ENCODE measurements around the gene MIF4GD. TPM values are rescaled to one million over a fixed set of nuclear protein-coding genes. Genes with fewer than 3 reads are reported as not detected.

The MIF4GD gene
- polyA plus RNA-seq, 1 donor = 23.2 TPM

GRCh38 chr17:75237100-75238014 lies 33.7 kb downstream of the MIF4GD start:
- peaks cover 88% of the 10 kb centered on the region for H3K36me3 ChIP-seq (ENCODE audit: control insufficient read depth, insufficient read depth, low read length)
- no peaks in the 10 kb centered on the region for H3K9me3 ChIP-seq (ENCODE audit: control insufficient read depth, low read depth, low read length)
- no CpG with 5 or more reads among the region's 12 CpGs for WGBS (ENCODE audit: insufficient coverage, low lambda C conversion rate)
- no peak overlapping the region for H3K4me3 ChIP-seq (ENCODE audit: low read length)
- H3K27me3 ChIP-seq (ENCODE audit: control insufficient read depth, insufficient read depth, low read length) = no peaks in the 10 kb centered on the region
- H3K27ac ChIP-seq (ENCODE audit: low read length) = no peak overlapping the region
- DNase-seq = no peak
- H3K4me1 ChIP-seq (ENCODE audit: control insufficient read depth, insufficient read depth, low read length) = peaks cover 41% of the 10 kb centered on the region

GRCh38 chr17:75232786-75233185 lies 38.2 kb downstream of the MIF4GD start:
- Histone ChIP-seq H3K9me3 (ENCODE audit: control insufficient read depth, low read depth, low read length) (no peaks in the 10 kb centered on the region), H3K27me3 (ENCODE audit: control insufficient read depth, insufficient read depth, low read length) (no peaks in the 10 kb centered on the region), H3K4me1 (ENCODE audit: control insufficient read depth, insufficient read depth, low read length) (peaks cover under 1% of the 10 kb centered on the region), H3K27ac (ENCODE audit: low read length) (no peak overlapping the region), H3K4me3 (ENCODE audit: low read length) (no peak overlapping the region), H3K36me3 (ENCODE audit: control insufficient read depth, insufficient read depth, low read length) (peaks cover 86% of the 10 kb centered on the region)
- no CpG with 5 or more reads among the region's 13 CpGs for WGBS (ENCODE audit: insufficient coverage, low lambda C conversion rate)
- DNase-seq = no peak

DNA sequence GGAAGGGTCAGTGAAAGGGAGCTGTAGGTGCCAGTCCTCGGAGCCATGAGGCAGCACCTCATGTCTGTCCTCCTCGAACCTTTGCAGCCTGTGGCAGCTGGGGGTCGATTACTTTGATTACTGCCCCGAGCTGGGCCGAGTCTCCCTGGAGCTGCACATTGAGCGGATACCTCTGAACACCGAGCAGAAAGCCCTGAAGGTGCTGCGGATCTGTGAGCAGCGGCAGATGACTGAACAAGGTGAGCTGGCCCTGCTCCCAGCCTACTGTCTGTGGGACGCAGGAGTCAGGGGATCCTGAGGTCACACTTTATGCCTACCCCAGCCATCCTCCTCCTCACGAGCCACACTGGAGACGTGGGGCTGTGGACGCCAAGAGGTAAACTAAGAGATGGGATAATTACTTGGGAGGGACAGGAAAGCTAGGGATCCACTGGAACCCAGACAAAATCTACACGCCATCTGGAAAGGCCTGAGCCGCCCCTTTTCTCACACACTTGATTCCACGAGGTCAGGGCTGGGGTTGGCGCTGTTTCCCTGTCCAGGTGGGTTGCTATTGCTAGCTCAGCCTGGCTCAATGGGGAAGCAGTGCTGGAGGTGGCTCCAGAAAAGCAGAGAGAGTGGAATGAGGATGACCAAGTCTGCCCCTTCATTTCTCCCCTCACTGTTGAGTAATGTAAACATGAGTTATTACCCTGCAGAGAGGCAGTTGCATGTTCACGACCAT lies 39.1 kb downstream of the MIF4GD start:
- Histone ChIP-seq H3K36me3 (ENCODE audit: control insufficient read depth, insufficient read depth, low read length) (peaks cover 81% of the 10 kb centered on the region), H3K4me3 (ENCODE audit: low read length) (no peak overlapping the region), H3K9me3 (ENCODE audit: control insufficient read depth, low read depth, low read length) (no peaks in the 10 kb centered on the region), H3K27ac (ENCODE audit: low read length) (no peak overlapping the region), H3K4me1 (ENCODE audit: control insufficient read depth, insufficient read depth, low read length) (no peaks in the 10 kb centered on the region), H3K27me3 (ENCODE audit: control insufficient read depth, insufficient read depth, low read length) (no peaks in the 10 kb centered on the region)
- no peak for DNase-seq
- WGBS (ENCODE audit: insufficient coverage, low lambda C conversion rate) = no CpG with 5 or more reads among the region's 18 CpGs

DNA sequence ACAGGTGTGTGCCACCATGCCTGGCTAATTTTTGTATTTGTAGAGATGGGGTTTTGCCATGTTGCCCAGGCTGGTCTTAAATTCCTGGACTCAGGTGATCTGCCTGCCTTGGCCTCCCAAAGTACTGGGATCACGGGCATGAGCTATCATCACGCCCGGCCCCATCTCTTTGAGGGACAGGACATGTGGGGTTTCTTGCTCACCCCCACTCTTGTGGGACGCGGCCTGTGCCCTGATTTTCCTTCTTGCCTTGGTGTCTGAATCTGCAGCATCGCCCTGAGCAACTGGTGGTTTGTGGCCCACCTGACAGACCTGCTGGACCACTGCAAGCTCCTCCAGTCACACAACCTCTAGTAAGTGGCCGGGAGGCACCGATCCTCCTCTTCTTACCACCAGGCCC lies 40.0 kb downstream of the MIF4GD start:
- 100% methylated on average over 4 of the region's 8 CpGs for WGBS (ENCODE audit: insufficient coverage, low lambda C conversion rate)
- peaks cover 81% of the 10 kb centered on the region for H3K36me3 ChIP-seq (ENCODE audit: control insufficient read depth, insufficient read depth, low read length)

GRCh38 chr17:75228847-75229246 lies 42.2 kb downstream of the MIF4GD start:
- no peak overlapping the region for H3K4me3 ChIP-seq (ENCODE audit: low read length)
- H3K4me1 ChIP-seq (ENCODE audit: control insufficient read depth, insufficient read depth, low read length) = no peaks in the 10 kb centered on the region
- no CpG with 5 or more reads among the region's 4 CpGs for WGBS (ENCODE audit: insufficient coverage, low lambda C conversion rate)
- no peaks in the 10 kb centered on the region for H3K9me3 ChIP-seq (ENCODE audit: control insufficient read depth, low read depth, low read length)
- DNase-seq = no peak
- H3K27ac ChIP-seq (ENCODE audit: low read length) = no peak overlapping the region
- H3K27me3 ChIP-seq (ENCODE audit: control insufficient read depth, insufficient read depth, low read length) = no peaks in the 10 kb centered on the region
- peaks cover 82% of the 10 kb centered on the region for H3K36me3 ChIP-seq (ENCODE audit: control insufficient read depth, insufficient read depth, low read length)

More for the DNA sequence above, 40.0 kb downstream of the MIF4GD start:
- H3K27me3 ChIP-seq (ENCODE audit: control insufficient read depth, insufficient read depth, low read length) = no peaks in the 10 kb centered on the region
- H3K4me3 ChIP-seq (ENCODE audit: low read length) = no peak overlapping the region
- H3K27ac ChIP-seq (ENCODE audit: low read length) = no peak overlapping the region
- H3K4me1 ChIP-seq (ENCODE audit: control insufficient read depth, insufficient read depth, low read length) = no peaks in the 10 kb centered on the region
- DNase-seq = no peak
- H3K9me3 ChIP-seq (ENCODE audit: control insufficient read depth, low read depth, low read length) = no peaks in the 10 kb centered on the region

- H3K4me1 ChIP-seq (ENCODE audit: control insufficient read depth, insufficient read depth, low read length) = no peaks in the 10 kb centered on the region
- H3K27me3 ChIP-seq (ENCODE audit: control insufficient read depth, insufficient read depth, low read length) = no peaks in the 10 kb centered on the region
- no CpG with 5 or more reads among the region's 2 CpGs for WGBS (ENCODE audit: insufficient coverage, low lambda C conversion rate)
- peaks cover 82% of the 10 kb centered on the region for H3K36me3 ChIP-seq (ENCODE audit: control insufficient read depth, insufficient read depth, low read length)
- H3K9me3 ChIP-seq (ENCODE audit: control insufficient read depth, low read depth, low read length) = no peaks in the 10 kb centered on the region
- DNase-seq = no peak
- H3K4me3 ChIP-seq (ENCODE audit: low read length) = no peak overlapping the region
- H3K27ac ChIP-seq (ENCODE audit: low read length) = no peak overlapping the region
These were observed 42.7 kb downstream of the MIF4GD start for GRCh38 chr17:75228305-75228704.

DNA sequence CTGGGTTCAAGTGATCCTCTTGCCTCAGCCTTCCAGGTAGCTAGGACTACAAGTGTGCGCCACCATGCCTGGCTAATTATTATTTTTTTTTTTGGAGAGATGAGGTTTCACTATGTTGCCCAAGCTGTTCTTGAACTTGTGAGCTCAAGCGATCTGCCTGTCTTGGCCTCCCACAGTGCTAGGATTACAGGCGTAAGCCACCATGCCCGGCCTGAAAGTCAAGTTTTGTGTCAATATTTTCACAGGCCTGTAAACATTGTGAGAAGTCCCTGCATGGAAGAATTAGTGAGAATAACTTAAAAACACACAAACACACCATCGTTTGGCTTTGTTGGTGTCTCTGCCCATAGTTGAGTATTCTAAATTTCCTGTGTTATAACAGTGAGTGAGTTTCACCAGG lies 43.3 kb downstream of the MIF4GD start:
- DNase-seq = no peak
- H3K4me1 ChIP-seq (ENCODE audit: control insufficient read depth, insufficient read depth, low read length) = no peaks in the 10 kb centered on the region
- no peaks in the 10 kb centered on the region for H3K27me3 ChIP-seq (ENCODE audit: control insufficient read depth, insufficient read depth, low read length)
- H3K27ac ChIP-seq (ENCODE audit: low read length) = no peak overlapping the region
- no CpG with 5 or more reads among the region's 5 CpGs for WGBS (ENCODE audit: insufficient coverage, low lambda C conversion rate)
- no peaks in the 10 kb centered on the region for H3K9me3 ChIP-seq (ENCODE audit: control insufficient read depth, low read depth, low read length)
- H3K36me3 ChIP-seq (ENCODE audit: control insufficient read depth, insufficient read depth, low read length) = peaks cover 82% of the 10 kb centered on the region
- H3K4me3 ChIP-seq (ENCODE audit: low read length) = no peak overlapping the region

- peaks cover 68% of the 10 kb centered on the region for H3K36me3 ChIP-seq (ENCODE audit: control insufficient read depth, insufficient read depth, low read length)
- WGBS (ENCODE audit: insufficient coverage, low lambda C conversion rate) = no CpG with 5 or more reads among the region's 14 CpGs
- no peaks in the 10 kb centered on the region for H3K9me3 ChIP-seq (ENCODE audit: control insufficient read depth, low read depth, low read length)
- H3K27ac ChIP-seq (ENCODE audit: low read length) = no peak overlapping the region
- no peak overlapping the region for H3K4me3 ChIP-seq (ENCODE audit: low read length)
- no peaks in the 10 kb centered on the region for H3K27me3 ChIP-seq (ENCODE audit: control insufficient read depth, insufficient read depth, low read length)
- no peak for DNase-seq
- no peaks in the 10 kb centered on the region for H3K4me1 ChIP-seq (ENCODE audit: control insufficient read depth, insufficient read depth, low read length)
These were observed 46.0 kb downstream of the MIF4GD start for GRCh38 chr17:75225016-75225415.

- no peaks in the 10 kb centered on the region for H3K9me3 ChIP-seq (ENCODE audit: control insufficient read depth, low read depth, low read length)
- peaks cover 71% of the 10 kb centered on the region for H3K36me3 ChIP-seq (ENCODE audit: control insufficient read depth, insufficient read depth, low read length)
- no peak for DNase-seq
- WGBS (ENCODE audit: insufficient coverage, low lambda C conversion rate) = no CpG with 5 or more reads among the region's 3 CpGs
- H3K27ac ChIP-seq (ENCODE audit: low read length) = no peak overlapping the region
- H3K4me1 ChIP-seq (ENCODE audit: control insufficient read depth, insufficient read depth, low read length) = no peaks in the 10 kb centered on the region
- no peak overlapping the region for H3K4me3 ChIP-seq (ENCODE audit: low read length)
- H3K27me3 ChIP-seq (ENCODE audit: control insufficient read depth, insufficient read depth, low read length) = no peaks in the 10 kb centered on the region
These were observed 51.2 kb downstream of the MIF4GD start for GRCh38 chr17:75219815-75220214.

GRCh38 chr17:75218131-75218530 lies 52.9 kb downstream of the MIF4GD start:
- Histone ChIP-seq H3K36me3 (ENCODE audit: control insufficient read depth, insufficient read depth, low read length) (peaks cover 73% of the 10 kb centered on the region), H3K27me3 (ENCODE audit: control insufficient read depth, insufficient read depth, low read length) (no peaks in the 10 kb centered on the region), H3K4me3 (ENCODE audit: low read length) (no peak overlapping the region), H3K4me1 (ENCODE audit: control insufficient read depth, insufficient read depth, low read length) (no peaks in the 10 kb centered on the region), H3K9me3 (ENCODE audit: control insufficient read depth, low read depth, low read length) (no peaks in the 10 kb centered on the region), H3K27ac (ENCODE audit: low read length) (no peak overlapping the region)
- WGBS (ENCODE audit: insufficient coverage, low lambda C conversion rate) = no CpG with 5 or more reads among the region's 6 CpGs
- no peak for DNase-seq
